Right lobe of liver (tissue), 4 donors: ENCODE measurements around the gene S100PBP.

Experiments used
- CTCF ChIP-seq, 4 donors: fragments of 200-600 bp in 3 of 4; fragments of 450-650 bp in 1 of 4; IDR thresholded peaks; one replicate each; pipeline versions ENCODE4 v1.5.1 to v1.8.0; 2016 to 2022; ENCODE audit warnings: antibody characterized with exemption in 4 of 4, mild to moderate bottlenecking in 2 of 4
- POLR2A ChIP-seq: fragments of 450-650 bp; IDR thresholded peaks from one replicate; pipeline ENCODE4 v1.6.1; 2017; ENCODE audit warnings: antibody characterized with exemption, mild to moderate bottlenecking
- donor health status: DM: no; HTN: no; CAD: no.
- donor health status: DM: no; HTN: no; CAD: no.
- donor health status: DM: no; HTN: yes; CAD: no.

- TF ChIP-seq POLR2A = no peak
- TF ChIP-seq CTCF (IDR thresholded peaks at IDR 0.05) = no peak
Observed at GRCh38 chr1:32867151-32867550, 49.7 kb downstream of the S100PBP start.
